ENCODE data around the gene PLEKHM3. TPM values are rescaled to one million over a fixed set of nuclear protein-coding genes. Genes with fewer than 3 reads are reported as not detected.

The PLEKHM3 gene
- total RNA-seq, 2 donors from 2014 or later, result 8.2 to 10.7 TPM

DNA sequence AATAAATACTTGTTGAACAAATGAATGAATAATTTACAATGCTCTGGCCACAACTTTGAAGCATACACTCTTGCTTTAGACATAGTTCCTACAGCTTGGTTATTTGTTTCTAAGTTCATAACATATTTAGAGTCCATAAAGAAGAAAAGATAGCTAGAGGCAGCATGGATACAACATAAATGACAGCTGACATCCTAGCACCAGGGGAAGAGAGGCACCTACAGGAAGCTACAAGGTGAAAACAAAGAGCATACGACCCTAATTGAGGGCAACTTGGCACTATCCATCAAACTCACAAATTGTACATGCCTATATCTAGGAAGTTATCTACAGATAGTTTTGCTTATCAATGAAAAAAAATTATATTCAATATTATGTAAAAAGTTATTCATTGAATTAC, 88.9 kb downstream of the PLEKHM3 start:
- DNase-seq, result no peak
- ATAC-seq, result no peak
- intact Hi-C loops (cut with DNase I), result no loop called here

GRCh38 chr2:207935991-207936370, 89.3 kb downstream of the PLEKHM3 start:
- DNase-seq (no peak), ATAC-seq (no peak)
- intact Hi-C loops (cut with DNase I), result no loop called here

GRCh38 chr2:207935121-207935990, 90.0 kb downstream of the PLEKHM3 start:
- ATAC-seq (peak in 1 of 2 donors; percentile 18), DNase-seq (no peak)
- intact Hi-C loops (cut with DNase I), result no loop called here

- no peak for ATAC-seq
- intact Hi-C loops (cut with DNase I), result no loop called here
- DNase-seq, result no peak
Observed at GRCh38 chr2:207934720-207935119, 90.6 kb downstream of the PLEKHM3 start.

DNA sequence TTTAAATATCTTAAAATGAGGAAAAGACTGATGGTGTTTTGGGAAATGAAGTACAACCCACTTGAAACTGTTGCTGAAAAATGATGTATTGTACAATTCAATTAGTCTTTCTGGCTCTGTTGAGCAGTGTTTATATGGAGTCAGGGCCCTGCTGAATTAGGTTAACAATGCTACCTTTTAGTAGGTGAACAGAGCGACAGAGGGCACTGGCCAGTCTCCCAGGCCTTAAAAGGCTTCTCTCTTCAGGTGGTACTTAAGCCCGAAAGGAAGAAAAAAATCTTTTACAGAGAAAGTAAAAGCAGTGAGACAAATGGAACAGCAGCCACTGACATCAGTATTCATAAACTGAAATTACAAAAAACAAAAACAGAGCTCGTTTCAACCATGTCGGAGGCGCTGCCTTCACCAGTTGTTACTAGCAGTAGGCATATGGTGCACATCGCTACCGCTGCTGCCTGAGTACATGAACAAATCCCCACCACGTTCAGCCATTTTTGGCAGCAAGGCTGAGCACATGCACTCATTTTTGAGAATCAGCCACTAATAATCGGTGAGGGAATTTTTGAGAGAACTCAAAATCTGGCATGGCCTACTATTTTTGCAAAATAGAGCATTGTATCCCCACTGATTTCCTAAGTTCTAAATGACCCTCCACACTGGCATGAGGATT, 91.8 kb downstream of the PLEKHM3 start:
- intact Hi-C loops (cut with DNase I), result no loop called here
- DNase-seq (peak; percentile 26), ATAC-seq (peak in 1 of 2 donors; percentile 25)

DNA sequence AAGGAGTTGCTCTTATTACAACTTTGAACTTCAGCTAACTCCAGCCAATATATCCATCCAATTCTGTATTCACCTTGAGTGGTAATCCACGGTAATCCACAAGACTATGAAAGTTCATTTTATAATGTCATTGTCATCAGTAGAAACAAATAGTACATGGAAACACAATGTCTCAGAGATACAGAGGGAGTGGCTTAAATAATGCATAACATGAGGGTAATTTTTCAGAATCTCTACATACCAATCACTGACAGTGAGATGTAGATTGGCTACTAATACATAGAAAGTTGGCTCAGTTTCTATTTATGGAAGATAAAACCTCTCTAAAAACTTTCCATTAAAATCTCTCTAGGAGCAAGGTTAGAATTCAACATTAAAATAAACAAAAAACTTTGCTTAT, 93.2 kb downstream of the PLEKHM3 start:
- ATAC-seq, result no peak
- no peak for DNase-seq
- intact Hi-C loops (cut with DNase I), result no loop called here

DNA sequence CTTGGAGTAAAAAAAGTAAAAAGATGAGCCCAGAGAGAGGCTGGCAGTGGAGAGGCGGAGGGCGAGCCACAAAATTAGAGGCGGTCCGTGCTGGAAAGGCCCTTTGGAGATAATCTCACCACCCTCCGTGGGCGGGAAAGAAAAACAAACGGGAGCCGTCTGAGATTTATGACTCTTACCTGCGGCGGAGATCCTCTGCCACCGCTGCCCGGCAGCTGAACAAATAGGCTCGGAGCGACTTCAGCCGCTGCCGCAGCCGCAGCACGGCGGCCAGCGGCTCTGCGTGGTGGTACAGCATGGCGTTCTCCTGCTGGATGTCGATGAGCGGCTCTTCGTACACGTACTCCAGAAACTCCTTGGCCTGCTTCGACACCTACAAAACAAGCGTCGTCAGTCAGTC, 94.6 kb downstream of the PLEKHM3 start:
- ATAC-seq, result peak in 1 of 2 donors; percentile 28
- no peak for DNase-seq
- intact Hi-C loops (cut with DNase I), result no loop called here

- DNase-seq (no peak), ATAC-seq (no peak)
- intact Hi-C loops (cut with DNase I), result no loop called here
Observed at GRCh38 chr2:207929923-207930322, 95.4 kb downstream of the PLEKHM3 start.

DNA sequence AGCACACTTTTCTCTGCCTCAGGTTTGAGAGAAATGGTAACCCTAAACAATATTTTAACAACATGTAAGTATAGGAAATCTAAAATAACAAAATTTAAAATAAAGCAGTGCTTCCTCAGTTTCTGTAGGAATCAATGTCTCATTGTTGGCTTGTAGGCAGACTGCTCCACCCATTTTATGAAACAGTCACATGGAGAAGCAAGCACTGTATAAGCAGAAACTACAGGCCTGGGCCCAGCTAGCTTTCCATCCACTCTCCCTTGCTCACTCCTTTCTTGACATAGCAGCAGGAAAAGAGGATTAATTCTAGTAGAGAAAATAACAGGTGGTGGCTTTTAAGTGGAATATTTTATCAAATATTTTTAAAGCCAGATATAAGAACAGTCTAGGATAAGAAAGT, 97.2 kb downstream of the PLEKHM3 start:
- no peak for ATAC-seq
- no peak for DNase-seq
- intact Hi-C loops (cut with DNase I), result no loop called here

DNA sequence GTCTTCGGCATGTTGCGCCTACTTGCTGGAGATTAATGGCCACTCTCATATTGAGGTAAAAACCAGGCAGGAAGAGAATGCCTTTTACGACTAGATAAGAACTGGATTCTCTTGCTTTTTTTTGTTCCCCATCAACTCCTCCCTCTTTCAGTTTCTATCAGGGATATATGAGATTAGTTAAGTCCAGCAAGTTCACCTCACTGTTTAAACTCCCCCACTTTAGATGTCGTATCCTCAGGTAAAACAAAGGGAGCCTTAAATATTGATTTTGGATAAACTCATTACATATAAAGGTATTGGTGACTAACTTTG, 98.4 kb downstream of the PLEKHM3 start:
- no peak for ATAC-seq
- intact Hi-C loops (cut with DNase I), result no loop called here
- no peak for DNase-seq

DNA sequence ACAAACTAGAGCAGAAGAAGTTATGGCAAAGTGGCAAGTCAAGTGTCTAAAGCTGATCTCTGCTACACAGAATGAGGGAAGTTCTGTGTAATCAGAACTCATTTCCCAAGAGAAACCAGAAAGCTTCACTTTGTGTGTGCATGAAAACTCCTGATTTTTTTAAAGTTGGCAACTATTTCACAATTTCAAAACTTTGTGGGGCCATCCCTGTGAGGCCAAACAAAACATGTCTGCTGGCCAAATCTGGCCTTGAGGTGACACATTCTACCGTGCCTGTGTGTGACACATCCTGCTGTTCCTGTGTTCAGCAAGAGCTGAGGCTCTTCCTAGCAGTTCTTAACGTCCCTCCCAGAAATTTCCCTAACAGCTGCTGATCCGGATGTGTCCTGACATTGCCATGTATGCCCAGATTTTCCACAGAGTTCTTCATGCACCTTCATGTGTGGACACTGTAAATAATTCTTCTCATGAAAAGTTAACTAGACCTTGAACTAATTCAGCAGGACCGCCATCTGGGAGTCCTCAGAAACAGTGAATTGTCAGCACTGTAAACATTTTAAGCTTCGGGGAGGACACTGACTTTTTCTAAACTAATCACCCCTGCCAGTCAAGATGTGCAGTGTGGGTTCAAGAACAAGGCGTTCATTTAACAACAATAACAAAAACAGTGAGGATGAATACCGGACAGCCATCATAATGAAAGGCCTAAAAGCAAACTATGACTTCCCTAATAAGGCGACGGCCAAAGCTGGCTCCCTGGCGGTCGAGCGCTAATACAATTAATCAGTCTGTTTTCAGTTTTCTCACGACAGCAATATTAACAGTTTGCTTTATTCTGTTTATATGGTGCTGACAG, 99.0 kb downstream of the PLEKHM3 start:
- DNase-seq (peak; percentile 58), ATAC-seq (peak; percentile 85 to 86)
- intact Hi-C loops (cut with DNase I), result no loop called here

- no peak for DNase-seq
- intact Hi-C loops (cut with DNase I), result no loop called here
- no peak for ATAC-seq
Observed at GRCh38 chr2:207925601-207926000, 99.7 kb downstream of the PLEKHM3 start.

GRCh38 chr2:207921606-207922005, 103.7 kb downstream of the PLEKHM3 start:
- ATAC-seq (no peak), DNase-seq (no peak)
- intact Hi-C loops (cut with DNase I), result no loop called here

- ATAC-seq, result no peak
- intact Hi-C loops (cut with DNase I), result no loop called here
Observed at GRCh38 chr2:207920721-207921120, 104.6 kb downstream of the PLEKHM3 start.

DNA sequence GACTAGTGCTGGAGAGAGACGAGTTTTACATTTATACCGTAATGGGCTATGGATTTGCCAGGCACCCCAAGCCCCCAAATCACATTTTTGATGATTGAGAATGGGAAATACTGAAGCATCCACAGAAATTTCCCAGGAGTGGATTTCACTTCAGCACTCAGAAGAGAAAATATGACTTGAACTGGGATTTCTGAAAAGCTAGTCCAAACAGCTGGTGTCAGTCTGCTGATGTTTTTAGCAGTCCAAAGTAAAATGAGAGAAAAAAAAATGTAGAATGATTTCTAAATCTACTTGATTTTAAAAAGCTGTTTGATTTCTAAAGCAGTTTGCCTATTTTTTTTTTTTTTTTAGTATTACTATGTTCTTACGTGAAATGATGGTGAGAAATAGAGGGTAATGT, 105.0 kb downstream of the PLEKHM3 start:
- ATAC-seq (no peak), DNase-seq (no peak)
- intact Hi-C loops (cut with DNase I), result no loop called here

More at GRCh38 chr2:207920721-207921120, 104.6 kb downstream of the PLEKHM3 start:
- DNase-seq, result no peak

- intact Hi-C loops (cut with DNase I), result no loop called here
- ATAC-seq, result no peak
- DNase-seq, result no peak
Observed at GRCh38 chr2:207919164-207919919, 106.0 kb downstream of the PLEKHM3 start.

- no peak for ATAC-seq
- intact Hi-C loops (cut with DNase I), result no loop called here
- DNase-seq, result no peak
Observed at GRCh38 chr2:207914716-207915115, 110.6 kb downstream of the PLEKHM3 start.

GRCh38 chr2:207913772-207914358, 111.5 kb downstream of the PLEKHM3 start:
- intact Hi-C loops (cut with DNase I), result no loop called here
- no peak for DNase-seq
- ATAC-seq, result no peak

DNA sequence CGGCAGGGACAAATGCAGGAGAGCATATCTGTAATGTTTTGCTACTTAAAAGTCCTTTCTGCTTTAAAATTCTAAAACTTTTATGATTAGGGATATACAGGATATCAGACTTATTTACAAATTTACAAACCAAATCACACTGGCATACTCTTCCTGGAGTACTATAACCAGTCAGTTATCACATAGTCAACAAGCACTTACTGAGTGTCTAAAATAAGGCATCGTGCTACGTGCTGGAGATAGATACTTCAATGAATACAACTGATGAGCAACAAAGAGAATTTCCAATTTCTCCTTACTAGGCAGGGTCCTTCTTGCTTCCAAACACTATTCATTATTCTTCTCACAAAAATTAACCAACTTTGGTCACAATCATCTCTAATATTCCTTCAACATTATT, 113.5 kb downstream of the PLEKHM3 start:
- intact Hi-C loops (cut with DNase I), result no loop called here
- no peak for DNase-seq
- peak in 1 of 2 donors; percentile 38 for ATAC-seq
